Activated naive CD4-positive, alpha-beta T cell treated with anti-CD3 and anti-CD28 coated beads, Interleukin-2, amount 10 ng/mL, durations not matched to agents 7 days and 5 days (primary cell): Measurements from ENCODE around the gene DSCAML1.
"Not testable (repeated sequence)": the region's sequence is repeated elsewhere in the genome, so short reads cannot be mapped to it uniquely, and the experiment has no call there.

Experiments
- CTCF ChIA-PET: fragments of 350-600 bp; sonication (Branson Sonifier 250); formaldehyde crosslinking; loops from one replicate; lab custom pipeline; 2021; ENCODE audit warnings: antibody characterized with exemption; lab: Charles Lee
- DNase-seq: peaks from one replicate; pipeline ENCODE4 v3.0.0-alpha.2; 2020
- H3K27ac Mint-ChIP-seq: one replicate; pipeline ENCODE4 v1.8.0; 2021; ENCODE audit warnings: mild to moderate bottlenecking, moderate library complexity, mixed read lengths
- H3K27me3 Mint-ChIP-seq: one replicate; pipeline ENCODE4 v1.8.0; 2021; ENCODE audit warnings: mild to moderate bottlenecking, mixed read lengths
- H3K36me3 Mint-ChIP-seq: one replicate; pipeline ENCODE4 v1.8.0; 2021; ENCODE audit warnings: mixed read lengths
- H3K4me1 Mint-ChIP-seq: one replicate; pipeline ENCODE4 v1.8.0; 2021; ENCODE audit warnings: mixed read lengths
- H3K4me3 Mint-ChIP-seq: one replicate; pipeline ENCODE4 v1.8.0; 2021; ENCODE audit warnings: mild to moderate bottlenecking, moderate library complexity, mixed read lengths
- H3K9me3 Mint-ChIP-seq: one replicate; pipeline ENCODE4 v1.8.0; 2021; ENCODE audit warnings: mixed read lengths

The DSCAML1 gene

GRCh38 chr11:117818041-117818873 is 21.2 kb upstream of the DSCAML1 start:
- DNase-seq = no peak
- H3K4me3 Mint-ChIP-seq = no peak overlapping the region
- peak overlapping the region; percentile 80 for H3K27ac Mint-ChIP-seq
- no peaks in the 10 kb centered on the region for H3K36me3 Mint-ChIP-seq
- H3K9me3 Mint-ChIP-seq = no peaks in the 10 kb centered on the region
- peaks cover 61% of the 10 kb centered on the region for H3K4me1 Mint-ChIP-seq
- CTCF ChIA-PET = interaction anchor here (0.6 to 11.5 kb wide), 17 partner anchors 10 to 484 kb away, joined by 3 to 270 read pairs (median 6); partner anchors contain the start of gene DSCAML1
- peaks cover 4% of the 10 kb centered on the region for H3K27me3 Mint-ChIP-seq

GRCh38 chr11:117817368-117818040 is 20.5 kb upstream of the DSCAML1 start:
- Mint-ChIP-seq H3K36me3 (no peaks in the 10 kb centered on the region), H3K4me3 (no peak overlapping the region), H3K27ac (peak overlapping the region; percentile 80), H3K4me1 (peaks cover 54% of the 10 kb centered on the region), H3K9me3 (no peaks in the 10 kb centered on the region), H3K27me3 (peaks cover 4% of the 10 kb centered on the region)
- DNase-seq = peak; percentile 88
- CTCF ChIA-PET = interaction anchor here (0.8 to 11.5 kb wide), 15 partner anchors 10 to 397 kb away, joined by 3 to 270 read pairs (median 6); partner anchors contain the start of gene DSCAML1

GRCh38 chr11:117816846-117817367 is 19.9 kb upstream of the DSCAML1 start:
- no peaks in the 10 kb centered on the region for H3K9me3 Mint-ChIP-seq

GRCh38 chr11:117816151-117816741 is 19.2 kb upstream of the DSCAML1 start:
- Mint-ChIP-seq H3K4me3 (no peak overlapping the region), H3K9me3 (no peaks in the 10 kb centered on the region), H3K27me3 (no peaks in the 10 kb centered on the region), H3K27ac (peak overlapping the region; percentile 84), H3K4me1 (peaks cover 47% of the 10 kb centered on the region), H3K36me3 (no peaks in the 10 kb centered on the region)
- no peak for DNase-seq
- CTCF ChIA-PET = interaction anchor here (0.7 to 11.5 kb wide), 11 partner anchors 8 to 390 kb away, joined by 3 to 270 read pairs (median 5); no protein-coding TSS in a partner anchor

More at GRCh38 chr11:117816846-117817367, 19.9 kb upstream of the DSCAML1 start:
- Mint-ChIP-seq H3K27ac (no peak overlapping the region), H3K4me3 (no peak overlapping the region), H3K27me3 (peaks cover 2% of the 10 kb centered on the region), H3K36me3 (no peaks in the 10 kb centered on the region), H3K4me1 (peaks cover 49% of the 10 kb centered on the region)
- CTCF ChIA-PET = interaction anchor here (1.0 to 11.5 kb wide), 14 partner anchors 9 to 397 kb away, joined by 3 to 270 read pairs (median 6); no protein-coding TSS in a partner anchor
- no peak for DNase-seq

GRCh38 chr11:117815262-117815803 is 18.3 kb upstream of the DSCAML1 start:
- peak; percentile 72 for DNase-seq
- H3K36me3 Mint-ChIP-seq = no peaks in the 10 kb centered on the region
- H3K9me3 Mint-ChIP-seq = no peaks in the 10 kb centered on the region
- peak overlapping the region; percentile 84 for H3K27ac Mint-ChIP-seq
- H3K27me3 Mint-ChIP-seq = peaks cover 7% of the 10 kb centered on the region
- H3K4me3 Mint-ChIP-seq = peak overlapping the region; percentile 51
- H3K4me1 Mint-ChIP-seq = peaks cover 47% of the 10 kb centered on the region
- CTCF ChIA-PET = interaction anchor here (0.7 to 11.5 kb wide), 11 partner anchors 7 to 390 kb away, joined by 3 to 270 read pairs (median 5); no protein-coding TSS in a partner anchor

- H3K4me1 Mint-ChIP-seq = peaks cover 46% of the 10 kb centered on the region
- peak overlapping the region; percentile 51 for H3K4me3 Mint-ChIP-seq
- peak overlapping the region; percentile 84 for H3K27ac Mint-ChIP-seq
- DNase-seq = peak; percentile 83
- no peaks in the 10 kb centered on the region for H3K9me3 Mint-ChIP-seq
- peaks cover 12% of the 10 kb centered on the region for H3K27me3 Mint-ChIP-seq
- H3K36me3 Mint-ChIP-seq = no peaks in the 10 kb centered on the region
- CTCF ChIA-PET = interaction anchor here (0.7 to 11.5 kb wide), 9 partner anchors 7 to 389 kb away, joined by 3 to 270 read pairs (median 5); no protein-coding TSS in a partner anchor
These were observed 17.8 kb upstream of the DSCAML1 start for GRCh38 chr11:117814766-117815261.

- Mint-ChIP-seq H3K4me1 (peaks cover 49% of the 10 kb centered on the region), H3K9me3 (no peaks in the 10 kb centered on the region), H3K27me3 (peaks cover 17% of the 10 kb centered on the region), H3K27ac (peak overlapping the region; percentile 84), H3K4me3 (no peak overlapping the region), H3K36me3 (no peaks in the 10 kb centered on the region)
- CTCF ChIA-PET = interaction anchor here (5.6 to 11.5 kb wide), 3 partner anchors 6 to 238 kb away, joined by 44 to 270 read pairs (median 54); no protein-coding TSS in a partner anchor
- DNase-seq = no peak
These were observed 17.3 kb upstream of the DSCAML1 start for GRCh38 chr11:117814204-117814765.

- Mint-ChIP-seq H3K4me1 (peaks cover 21% of the 10 kb centered on the region), H3K27me3 (peaks cover 40% of the 10 kb centered on the region)
- H3K36me3 Mint-ChIP-seq, DNase-seq, H3K27ac Mint-ChIP-seq, H3K4me3 Mint-ChIP-seq, H3K9me3 Mint-ChIP-seq: not testable (repeated sequence)
- CTCF ChIA-PET = interaction anchor here (2.0 to 7.5 kb wide), 5 partner anchors 10 to 384 kb away, joined by 7 to 270 read pairs (median 69); partner anchors contain the start of gene FXYD2
These were observed 13.0 kb upstream of the DSCAML1 start for GRCh38 chr11:117810056-117810451.

- peak; percentile 70 for DNase-seq
- Mint-ChIP-seq H3K4me1 (peaks cover 14% of the 10 kb centered on the region), H3K4me3 (no peak overlapping the region), H3K27me3 (peaks cover 46% of the 10 kb centered on the region), H3K27ac (no peak overlapping the region), H3K36me3 (no peaks in the 10 kb centered on the region), H3K9me3 (no peaks in the 10 kb centered on the region)
- CTCF ChIA-PET = interaction anchor here (1.1 to 7.5 kb wide), 13 partner anchors 10 to 386 kb away, joined by 3 to 270 read pairs (median 5); partner anchors contain the start of gene FXYD2
These were observed 12.4 kb upstream of the DSCAML1 start for GRCh38 chr11:117809236-117810055.

- Mint-ChIP-seq H3K9me3 (no peaks in the 10 kb centered on the region), H3K4me3 (no peak overlapping the region), H3K36me3 (no peaks in the 10 kb centered on the region), H3K27ac (no peak overlapping the region), H3K4me1 (peaks cover 11% of the 10 kb centered on the region), H3K27me3 (peaks cover 51% of the 10 kb centered on the region)
- CTCF ChIA-PET = interaction anchor here (0.7 to 7.5 kb wide), 18 partner anchors 10 to 385 kb away, joined by 3 to 270 read pairs (median 4); partner anchors contain the start of gene FXYD2
- DNase-seq = no peak
These were observed 11.8 kb upstream of the DSCAML1 start for GRCh38 chr11:117808784-117809183.

GRCh38 chr11:117807482-117808327 is 10.7 kb upstream of the DSCAML1 start:
- Mint-ChIP-seq H3K36me3 (no peaks in the 10 kb centered on the region), H3K9me3 (no peaks in the 10 kb centered on the region), H3K4me1 (peaks cover 9% of the 10 kb centered on the region), H3K4me3 (no peak overlapping the region), H3K27me3 (peaks cover 53% of the 10 kb centered on the region), H3K27ac (no peak overlapping the region)
- CTCF ChIA-PET = interaction anchor here (0.6 to 7.5 kb wide), 43 partner anchors 9 to 697 kb away, joined by 3 to 270 read pairs (median 4); partner anchors contain the start of genes DSCAML1 and FXYD2
- DNase-seq = peak; percentile 83
